22Rv1 (cell line): ENCODE data around the gene KMT2B.

ENCODE experiments used
- H3K27ac ChIP-seq: fragments of 450-650 bp; 2 replicates; pipeline ENCODE4 v1.5.1; 2017
- ZFX ChIP-seq: fragments of 450-650 bp; IDR thresholded peaks from 2 replicates; pipeline ENCODE4 v1.6.1; 2017; ENCODE audit warnings: antibody characterized with exemption, borderline replicate concordance
- TF ChIP-seq, protein P1 (sequence below): fragments of 450-650 bp; IDR thresholded peaks from 2 replicates; pipeline ENCODE4 v1.5.1; 2017; ENCODE audit warnings: mild to moderate bottlenecking

KMT2B gene

DNA sequence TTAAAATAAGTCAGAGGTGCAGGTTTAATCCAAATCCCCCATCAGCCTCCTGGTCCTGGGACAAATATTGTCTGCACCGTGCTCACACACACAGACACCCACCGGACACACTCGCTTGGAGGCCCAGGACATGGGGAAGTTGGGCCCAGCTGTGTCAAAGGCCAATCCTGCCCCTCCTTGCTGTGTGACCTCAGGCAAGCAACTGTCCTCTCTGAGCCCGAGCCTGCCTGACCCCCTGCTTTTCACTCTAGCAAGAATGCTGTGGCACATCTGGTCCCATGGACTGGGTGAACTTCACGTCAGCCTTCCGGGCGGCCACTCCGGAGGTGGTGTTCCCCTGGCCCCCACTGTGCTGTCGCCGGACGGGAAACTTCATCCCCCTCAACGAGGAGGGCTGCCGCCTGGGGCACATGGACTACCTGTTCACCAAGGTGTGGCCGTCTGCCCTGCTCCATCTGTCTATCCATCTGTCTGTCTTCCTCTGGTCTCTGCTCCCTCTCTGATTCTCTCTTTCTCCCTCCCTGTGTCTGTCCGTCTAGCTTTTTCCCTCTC is 42.1 kb upstream of the KMT2B start:
- no peak overlapping the region for H3K27ac ChIP-seq
- no peak for TF ChIP-seq ZFX
- TF ChIP-seq, protein P1, sequence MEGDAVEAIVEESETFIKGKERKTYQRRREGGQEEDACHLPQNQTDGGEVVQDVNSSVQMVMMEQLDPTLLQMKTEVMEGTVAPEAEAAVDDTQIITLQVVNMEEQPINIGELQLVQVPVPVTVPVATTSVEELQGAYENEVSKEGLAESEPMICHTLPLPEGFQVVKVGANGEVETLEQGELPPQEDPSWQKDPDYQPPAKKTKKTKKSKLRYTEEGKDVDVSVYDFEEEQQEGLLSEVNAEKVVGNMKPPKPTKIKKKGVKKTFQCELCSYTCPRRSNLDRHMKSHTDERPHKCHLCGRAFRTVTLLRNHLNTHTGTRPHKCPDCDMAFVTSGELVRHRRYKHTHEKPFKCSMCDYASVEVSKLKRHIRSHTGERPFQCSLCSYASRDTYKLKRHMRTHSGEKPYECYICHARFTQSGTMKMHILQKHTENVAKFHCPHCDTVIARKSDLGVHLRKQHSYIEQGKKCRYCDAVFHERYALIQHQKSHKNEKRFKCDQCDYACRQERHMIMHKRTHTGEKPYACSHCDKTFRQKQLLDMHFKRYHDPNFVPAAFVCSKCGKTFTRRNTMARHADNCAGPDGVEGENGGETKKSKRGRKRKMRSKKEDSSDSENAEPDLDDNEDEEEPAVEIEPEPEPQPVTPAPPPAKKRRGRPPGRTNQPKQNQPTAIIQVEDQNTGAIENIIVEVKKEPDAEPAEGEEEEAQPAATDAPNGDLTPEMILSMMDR: no peak

DNA sequence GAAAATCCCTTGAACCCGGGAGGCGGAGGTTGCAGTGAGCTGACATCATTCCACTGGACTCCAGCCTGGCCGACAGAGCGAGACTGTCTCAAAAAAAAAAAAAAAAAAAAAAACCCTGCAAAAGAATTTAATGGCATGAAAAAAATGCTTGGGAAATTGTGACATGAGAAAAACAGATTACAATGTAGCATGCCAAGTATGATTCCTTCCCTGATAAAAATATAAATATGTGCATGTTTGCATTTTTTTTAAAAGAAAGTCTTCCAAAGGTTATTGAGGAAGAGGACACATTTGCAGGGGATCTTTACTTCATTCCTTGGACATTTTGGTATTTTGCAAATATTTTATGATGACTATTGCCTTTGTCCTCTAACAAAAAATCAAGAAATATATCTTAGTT is 28.0 kb upstream of the KMT2B start:
- peak overlapping the region; percentile 49; the same call in 1 of the 2 replicates for H3K27ac ChIP-seq
- TF ChIP-seq, protein P1: no peak
- TF ChIP-seq ZFX: no peak

DNA sequence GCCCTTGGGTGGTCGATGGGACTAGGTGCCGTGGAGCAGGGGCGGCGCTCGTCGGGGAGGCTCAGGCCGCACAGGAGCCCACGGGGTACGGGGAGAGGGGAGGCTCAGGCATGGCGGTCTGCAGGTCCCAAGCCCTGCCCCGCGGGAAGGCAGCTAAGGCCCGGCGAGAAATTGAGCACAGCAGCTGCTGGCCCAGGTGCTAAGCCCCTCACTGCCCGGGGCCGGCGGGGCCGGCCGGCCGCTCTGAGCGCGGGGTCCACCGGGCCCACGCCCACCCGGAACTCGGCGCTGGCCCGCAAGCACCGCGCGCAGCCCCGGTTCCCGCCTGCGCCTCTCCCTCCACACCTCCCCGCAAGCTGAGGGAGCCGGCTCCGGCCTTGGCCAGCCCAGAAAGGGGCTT is 26.7 kb upstream of the KMT2B start:
- peak overlapping the region; percentile 49; the same call in 1 of the 2 replicates for H3K27ac ChIP-seq

DNA sequence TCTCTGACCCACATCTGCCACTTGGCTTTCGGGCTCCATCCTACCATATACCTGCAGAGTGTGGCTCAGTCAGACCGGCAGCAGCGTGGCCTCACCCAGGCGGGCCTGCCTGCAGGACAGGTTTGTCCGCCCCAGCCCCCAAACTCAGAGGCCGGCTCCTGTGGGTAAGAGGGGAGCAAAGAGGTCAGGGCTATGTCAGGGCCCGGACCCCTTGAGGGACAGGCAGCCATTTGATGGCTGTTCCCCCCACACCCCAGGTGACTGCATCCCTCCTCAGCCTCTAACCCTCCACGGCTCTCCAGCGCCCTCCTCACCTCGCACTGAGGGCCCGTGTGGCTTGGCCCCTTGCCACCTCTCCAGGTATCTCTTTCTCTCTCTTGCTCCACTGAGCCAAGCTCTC is 25.8 kb upstream of the KMT2B start:
- no peak overlapping the region for H3K27ac ChIP-seq
- TF ChIP-seq, protein P1: no peak
- no peak for TF ChIP-seq ZFX

DNA sequence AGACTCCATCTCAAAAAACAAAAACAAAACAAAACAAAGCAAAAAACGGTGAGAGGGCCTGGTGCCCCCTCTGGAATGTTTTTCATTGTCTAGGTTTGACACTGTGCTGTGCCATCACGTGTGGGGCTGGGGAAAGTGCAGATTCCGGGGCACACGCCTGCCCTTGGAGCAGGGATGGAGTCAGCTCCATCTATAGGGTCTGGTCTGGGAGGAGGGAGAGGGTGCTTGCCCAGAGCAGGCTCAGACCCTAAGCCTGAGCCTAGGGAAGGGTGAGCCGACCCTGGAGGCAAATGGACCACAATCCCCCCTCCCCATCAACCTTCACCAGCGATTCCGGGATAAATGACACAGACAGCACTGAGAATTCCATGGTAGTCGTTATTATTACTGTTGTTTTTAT is 24.4 kb upstream of the KMT2B start:
- TF ChIP-seq ZFX: no peak
- TF ChIP-seq, protein P1: no peak
- no peak overlapping the region for H3K27ac ChIP-seq

DNA sequence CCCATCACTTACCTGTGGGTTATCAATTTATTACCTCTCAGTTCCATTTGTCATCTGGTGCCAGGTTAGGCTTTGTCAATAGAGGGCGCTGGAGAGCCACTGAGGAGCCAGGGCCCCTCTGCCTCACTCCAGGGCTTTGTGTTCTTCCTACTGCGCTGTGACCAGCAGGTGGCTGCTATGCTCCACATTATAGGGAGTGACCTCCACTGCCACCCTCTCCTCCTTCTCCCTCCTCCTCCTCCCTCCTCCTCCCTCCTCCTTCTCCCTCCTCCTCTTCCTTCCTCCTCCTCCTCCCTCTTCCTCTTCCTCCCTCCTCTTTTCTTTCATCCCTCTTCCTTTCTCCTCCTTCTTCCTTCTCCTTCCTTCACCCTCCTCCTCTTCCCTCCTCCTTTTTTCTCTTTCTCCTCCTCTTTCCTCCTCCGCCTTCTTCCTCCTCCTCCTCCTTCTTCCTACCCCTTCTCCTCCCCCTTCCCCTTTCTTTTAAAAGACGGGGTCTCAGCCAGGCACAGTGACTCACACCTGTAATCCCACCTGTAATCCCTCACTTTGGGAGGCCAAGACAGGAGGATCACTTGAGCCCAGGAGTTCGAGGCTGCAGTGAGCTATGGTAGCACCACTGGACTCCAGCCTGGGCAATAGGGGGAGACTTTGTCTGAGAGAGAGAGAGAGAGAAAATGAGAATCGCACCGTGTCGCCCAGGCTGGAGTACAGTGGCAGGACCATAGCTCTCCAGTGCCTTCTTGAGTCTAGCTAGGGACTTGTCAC is 23.8 kb upstream of the KMT2B start:
- no peak overlapping the region for H3K27ac ChIP-seq
- no peak for TF ChIP-seq ZFX
- TF ChIP-seq, protein P1: peak; percentile 95

DNA sequence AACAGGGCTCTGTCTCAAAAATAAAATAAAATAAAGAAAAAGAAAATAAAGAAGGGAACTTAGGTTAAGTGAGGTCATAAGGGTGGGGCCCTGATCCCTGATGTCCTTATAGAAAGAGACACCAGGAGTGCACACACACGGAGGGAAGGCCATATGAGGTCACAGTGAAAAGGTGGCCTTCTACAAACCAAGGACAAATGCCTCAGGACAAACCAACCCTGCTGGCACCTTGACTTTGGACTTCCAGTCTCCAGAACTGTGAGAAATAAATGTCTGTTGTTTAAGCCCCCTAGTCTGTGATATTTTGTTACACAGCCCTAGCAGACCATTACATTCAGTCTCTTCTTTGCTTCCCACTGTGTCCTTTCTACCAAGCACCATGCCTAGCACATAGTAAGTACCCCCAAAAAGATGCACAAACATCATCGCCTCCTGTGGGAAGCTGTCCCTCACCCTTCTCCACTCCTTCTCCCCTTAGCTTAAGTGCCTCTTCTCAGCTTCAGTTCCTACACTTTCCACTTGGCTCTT is 21.8 kb upstream of the KMT2B start:
- TF ChIP-seq, protein P1: no peak
- no peak for TF ChIP-seq ZFX
- no peak overlapping the region for H3K27ac ChIP-seq
